ENCODE results near the gene DPYD.

The DPYD gene

GRCh38 chr1:97038410-97038809 is 882.4 kb downstream of the DPYD start:
- no peak overlapping the region for H3K4me3 ChIP-seq (ENCODE audit: low read depth, low read length)
- no peak for DNase-seq (ENCODE audit: low read depth, low spot score)
- POLR2A ChIA-PET = no interaction called here
- CTCF ChIA-PET = no interaction called here
- no peak for TF ChIP-seq CTCF (IDR thresholded peaks at IDR 0.05; ENCODE audit: insufficient read depth, low read length, missing control alignments)

- no peak overlapping the region for H3K4me3 ChIP-seq (ENCODE audit: low read depth, low read length)
- CTCF ChIA-PET = interaction anchor here (1.4 to 2.1 kb wide), 2 partner anchors 8 to 16 kb away, joined by 4 to 5 read pairs; no protein-coding TSS in a partner anchor
- no peak for DNase-seq (ENCODE audit: low read depth, low spot score)
- POLR2A ChIA-PET = no interaction called here
- no peak for TF ChIP-seq CTCF (IDR thresholded peaks at IDR 0.05; ENCODE audit: insufficient read depth, low read length, missing control alignments)
Observed at GRCh38 chr1:97034651-97035050, 886.2 kb downstream of the DPYD start.

- no peak overlapping the region for H3K4me3 ChIP-seq (ENCODE audit: low read depth, low read length)
- DNase-seq (ENCODE audit: low read depth, low spot score) = no peak
- POLR2A ChIA-PET = no interaction called here
- CTCF ChIA-PET = interaction anchor here (1.7 kb wide), 1 partner anchor 15 kb away, joined by 13 read pairs; no protein-coding TSS in a partner anchor
- TF ChIP-seq CTCF (IDR thresholded peaks at IDR 0.05; ENCODE audit: insufficient read depth, low read length, missing control alignments) = no peak
Observed at GRCh38 chr1:97033949-97034348, 886.9 kb downstream of the DPYD start.

Data from AG04449 (cell line).